Neuron (in vitro differentiated cells): Measurements from ENCODE around the gene KRT73.

Source experiments
- H2AFZ ChIP-seq: one replicate; pipeline ENCODE4 v1.6.1; 2013; ENCODE audit warnings: low read depth, mild to moderate bottlenecking, inconsistent platforms, low read length, moderate library complexity
- H3K27me3 ChIP-seq: one replicate; pipeline ENCODE4 v1.6.1; 2013; ENCODE audit warnings: low read length; ENCODE audit not compliant: insufficient read depth
- H3K36me3 ChIP-seq: one replicate; pipeline ENCODE4 v1.6.1; 2013; ENCODE audit warnings: low read length; ENCODE audit not compliant: insufficient read depth
- H3K4me1 ChIP-seq: one replicate; pipeline ENCODE4 v1.6.1; 2013; ENCODE audit warnings: low read length; ENCODE audit not compliant: insufficient read depth
- H3K4me3 ChIP-seq: 2 replicates; pipeline ENCODE4 v1.5.1; 2013; ENCODE audit warnings: mild to moderate bottlenecking, low read length, moderate library complexity
- H3K9me3 ChIP-seq: one replicate; pipeline ENCODE4 v1.6.1; 2013; ENCODE audit warnings: low read length

The KRT73 gene

DNA sequence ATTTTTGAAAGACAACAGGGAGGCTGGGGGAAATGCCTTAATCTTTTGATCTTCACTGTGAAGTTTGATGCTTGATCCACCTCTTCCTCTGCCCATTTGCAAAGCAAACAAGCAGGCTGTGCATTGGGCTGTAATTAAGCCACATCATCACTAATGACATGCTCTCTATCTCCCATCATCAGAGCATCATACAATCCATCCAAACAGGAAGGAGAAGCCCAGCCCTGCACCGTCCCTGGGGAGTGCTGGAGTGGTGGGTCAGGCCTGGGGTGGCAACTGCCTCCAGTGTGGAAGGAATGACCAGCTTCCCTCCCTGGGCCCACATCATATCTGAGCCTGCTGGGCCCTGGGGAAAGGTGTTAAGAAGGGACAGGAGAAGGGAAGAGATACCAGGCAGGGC, 37.9 kb downstream of the KRT73 start:
- Histone ChIP-seq H3K9me3 (no peaks in the 10 kb centered on the region), H2AFZ (no peak overlapping the region), H3K4me3 (no peak overlapping the region), H3K4me1 (no peaks in the 10 kb centered on the region), H3K27me3 (peaks cover 3% of the 10 kb centered on the region), H3K36me3 (no peaks in the 10 kb centered on the region)

DNA sequence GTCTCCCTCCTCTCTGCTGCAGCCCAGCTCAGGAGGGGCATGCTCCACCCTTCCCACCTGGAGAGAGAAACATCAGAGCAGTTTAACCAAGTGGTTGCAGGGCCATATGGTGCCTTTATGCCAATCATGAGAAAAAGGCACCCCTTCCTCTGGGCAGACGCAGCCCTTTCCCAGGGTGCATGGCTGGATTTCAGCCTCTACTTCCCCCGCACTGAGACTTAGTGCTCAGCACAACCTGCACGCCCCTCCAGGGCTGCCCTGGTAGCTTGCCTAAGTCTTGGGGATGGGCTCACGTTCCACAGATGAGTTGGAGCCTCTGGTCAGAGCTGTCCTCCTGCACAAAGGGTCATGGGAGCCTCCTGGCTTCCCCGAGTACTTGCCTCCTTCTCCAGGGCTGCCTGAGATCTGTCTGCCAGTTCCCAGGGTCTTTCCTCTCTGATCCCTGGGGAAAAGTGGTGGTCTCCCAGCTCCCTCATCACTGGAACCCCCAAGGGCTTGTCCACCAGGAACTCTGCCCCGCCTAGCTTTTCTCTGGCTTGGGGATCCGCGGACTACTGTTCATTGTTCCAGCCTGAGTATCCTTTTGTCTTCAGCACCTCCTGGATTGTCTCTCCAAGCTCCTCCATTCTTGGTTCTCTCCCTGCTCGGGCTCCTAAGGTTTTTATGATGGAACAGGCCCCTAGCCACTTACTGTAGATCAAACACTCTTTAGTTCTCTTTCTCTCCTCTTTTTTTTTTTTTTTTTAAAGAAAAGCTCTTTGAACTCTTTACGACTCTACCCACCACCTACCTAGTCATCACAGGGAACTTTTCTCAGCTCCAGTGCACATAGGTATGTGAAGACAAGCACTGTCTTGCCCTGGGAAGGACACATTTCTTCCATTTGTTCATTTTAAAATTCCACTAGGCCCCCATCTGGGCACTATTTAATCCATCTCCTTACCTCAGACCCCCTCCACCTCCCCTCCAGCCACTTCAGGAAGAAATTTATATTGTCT, 38.6 kb downstream of the KRT73 start:
- Histone ChIP-seq H3K27me3 (peaks cover 3% of the 10 kb centered on the region), H3K4me1 (no peaks in the 10 kb centered on the region), H3K4me3 (no peak overlapping the region), H2AFZ (no peak overlapping the region), H3K9me3 (no peaks in the 10 kb centered on the region), H3K36me3 (no peaks in the 10 kb centered on the region)

DNA sequence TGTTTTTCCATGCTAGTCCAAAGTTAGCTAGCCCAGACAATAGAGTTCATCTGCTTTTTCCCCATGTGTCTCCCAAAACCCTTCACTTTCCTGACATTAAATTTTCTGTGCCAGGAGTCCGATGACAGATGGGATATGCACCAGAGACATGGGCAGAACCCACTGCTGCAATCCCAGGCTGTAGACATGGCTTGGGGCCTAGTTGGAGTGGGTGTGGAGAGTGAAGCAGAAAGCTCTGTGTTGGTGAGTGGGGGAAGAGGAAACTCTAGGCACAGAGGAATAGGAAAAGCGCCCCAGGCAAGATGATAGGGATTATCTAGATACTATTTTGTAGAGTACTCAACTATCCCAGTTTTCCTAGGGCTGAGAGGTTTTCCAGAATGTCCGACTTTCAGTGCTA, 39.9 kb downstream of the KRT73 start:
- no peaks in the 10 kb centered on the region for H3K9me3 ChIP-seq
- no peak overlapping the region for H2AFZ ChIP-seq
- no peaks in the 10 kb centered on the region for H3K36me3 ChIP-seq
- no peak overlapping the region for H3K4me3 ChIP-seq
- peaks cover 3% of the 10 kb centered on the region for H3K27me3 ChIP-seq
- H3K4me1 ChIP-seq = no peaks in the 10 kb centered on the region

DNA sequence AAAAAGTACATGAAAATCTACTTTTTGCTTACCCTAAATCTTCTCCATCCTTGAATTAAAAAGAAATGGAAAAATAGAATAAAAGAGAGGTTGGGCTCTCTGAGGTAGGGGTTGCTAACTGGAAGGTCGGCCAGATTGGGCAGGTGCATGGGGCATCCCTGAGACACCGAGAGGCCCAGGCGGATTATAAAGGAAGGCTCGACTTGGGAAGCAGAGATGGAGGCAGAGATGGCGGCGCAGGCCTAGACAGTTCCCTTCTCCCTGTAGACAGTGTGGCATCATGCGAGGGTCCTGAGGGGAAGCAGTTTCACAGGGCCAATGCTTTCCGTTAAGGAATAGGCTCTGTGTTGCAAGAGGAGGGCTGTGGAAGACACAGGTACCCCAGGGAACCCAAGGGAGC, 41.0 kb downstream of the KRT73 start:
- no peak overlapping the region for H3K4me3 ChIP-seq
- H3K27me3 ChIP-seq = peaks cover 3% of the 10 kb centered on the region
- no peaks in the 10 kb centered on the region for H3K4me1 ChIP-seq
- H3K36me3 ChIP-seq = no peaks in the 10 kb centered on the region
- H3K9me3 ChIP-seq = no peaks in the 10 kb centered on the region
- H2AFZ ChIP-seq = no peak overlapping the region

DNA sequence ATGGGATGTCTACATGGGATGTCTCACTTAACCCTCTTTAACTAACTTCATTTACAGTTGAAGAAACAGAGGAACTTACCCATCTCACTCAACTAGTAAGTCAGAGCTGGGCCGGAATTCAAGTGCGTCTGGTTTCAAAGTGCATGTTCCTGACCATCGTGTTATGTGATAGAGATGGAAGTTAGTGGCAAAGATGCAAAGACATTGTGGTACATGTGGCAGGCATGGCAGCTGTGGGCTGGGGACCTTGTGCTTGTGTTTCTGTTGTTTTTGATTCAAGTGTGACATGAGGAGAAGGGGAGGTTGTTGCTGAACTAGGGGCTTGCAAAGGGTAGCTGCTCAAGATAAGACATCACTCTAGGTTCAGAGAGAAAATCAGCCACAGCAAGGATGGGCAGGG, 42.4 kb downstream of the KRT73 start:
- Histone ChIP-seq H3K27me3 (peaks cover 3% of the 10 kb centered on the region), H3K36me3 (no peaks in the 10 kb centered on the region), H3K4me1 (no peaks in the 10 kb centered on the region), H3K9me3 (no peaks in the 10 kb centered on the region), H3K4me3 (no peak overlapping the region), H2AFZ (no peak overlapping the region)

DNA sequence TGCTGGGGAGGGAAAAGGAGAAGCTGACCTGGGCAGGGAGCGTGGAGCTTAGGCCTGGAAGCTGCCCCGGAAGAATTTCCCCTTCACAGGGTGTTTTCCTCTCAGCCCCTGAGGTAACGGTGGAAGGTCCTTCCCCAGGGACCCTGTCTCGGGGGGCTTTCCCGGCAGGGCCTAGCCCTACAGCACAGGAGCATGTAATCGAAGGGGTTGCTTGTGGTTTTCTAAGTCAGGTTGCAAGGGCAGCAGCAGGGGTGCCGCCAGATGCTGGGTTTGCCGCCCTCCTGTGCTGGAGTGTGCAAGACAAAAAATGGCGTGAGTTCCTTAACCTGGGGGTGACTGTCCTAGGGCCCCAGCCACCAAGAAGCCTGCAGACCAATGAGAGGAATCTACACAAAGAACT, 43.1 kb downstream of the KRT73 start:
- peaks cover 3% of the 10 kb centered on the region for H3K27me3 ChIP-seq
- no peak overlapping the region for H2AFZ ChIP-seq
- no peak overlapping the region for H3K4me3 ChIP-seq
- no peaks in the 10 kb centered on the region for H3K4me1 ChIP-seq
- H3K36me3 ChIP-seq = no peaks in the 10 kb centered on the region
- no peaks in the 10 kb centered on the region for H3K9me3 ChIP-seq

DNA sequence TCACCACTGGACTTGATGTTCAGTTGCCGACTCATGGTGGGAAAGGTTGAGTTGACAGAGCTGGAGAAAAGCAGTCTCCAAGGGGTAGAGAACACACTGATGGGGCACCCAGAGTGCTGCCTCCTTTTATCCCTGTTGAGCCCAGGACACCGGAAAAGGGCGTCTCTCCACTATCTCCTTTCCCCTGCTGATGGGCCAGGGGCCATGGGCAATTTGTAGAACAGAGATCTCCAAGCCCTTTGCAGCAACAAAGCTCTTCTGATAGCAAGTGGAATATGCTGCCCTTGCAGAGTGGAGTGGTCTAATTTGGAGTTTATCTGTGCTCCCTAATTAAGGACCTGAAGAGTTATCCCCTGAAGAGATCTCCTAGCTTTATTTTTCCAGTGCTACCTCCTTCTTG, 44.6 kb downstream of the KRT73 start, which contains the start of gene KRT74:
KRT74 (minus strand) TSS at position 101 of the 400 bp plus-strand sequence; CDS start at position 35, 66 bp downstream.
- no peaks in the 10 kb centered on the region for H3K9me3 ChIP-seq
- no peaks in the 10 kb centered on the region for H3K4me1 ChIP-seq
- H2AFZ ChIP-seq = no peak within 1 kb of the TSS
- H3K4me3 ChIP-seq = no peak within 1 kb of the TSS
- peaks cover under 1% of the 10 kb centered on the region for H3K27me3 ChIP-seq
- H3K36me3 ChIP-seq = no peaks in the 10 kb centered on the region

DNA sequence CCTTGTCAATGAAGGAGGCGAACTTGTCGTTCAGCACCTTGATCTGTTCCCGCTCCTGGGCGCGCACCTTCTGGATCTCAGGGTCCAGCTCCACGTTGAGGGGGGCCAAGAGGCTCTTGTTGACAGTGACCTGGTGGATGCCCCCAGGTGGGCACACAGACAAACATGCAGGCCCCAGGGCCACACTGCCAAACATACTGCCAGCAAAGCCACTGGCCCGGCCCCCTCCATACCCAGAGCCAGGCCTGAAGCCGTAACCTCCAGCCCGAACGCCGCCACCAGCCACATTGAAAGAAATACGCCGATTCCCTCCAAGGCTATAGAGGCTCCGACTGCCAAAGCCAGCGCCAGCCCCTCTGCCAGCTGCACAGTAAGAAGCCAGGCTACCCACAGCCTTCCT, 45.1 kb downstream of the KRT73 start:
- Histone ChIP-seq H3K4me1 (no peaks in the 10 kb centered on the region), H3K27me3 (no peaks in the 10 kb centered on the region), H3K9me3 (no peaks in the 10 kb centered on the region), H3K4me3 (no peak overlapping the region), H2AFZ (no peak overlapping the region), H3K36me3 (no peaks in the 10 kb centered on the region)

DNA sequence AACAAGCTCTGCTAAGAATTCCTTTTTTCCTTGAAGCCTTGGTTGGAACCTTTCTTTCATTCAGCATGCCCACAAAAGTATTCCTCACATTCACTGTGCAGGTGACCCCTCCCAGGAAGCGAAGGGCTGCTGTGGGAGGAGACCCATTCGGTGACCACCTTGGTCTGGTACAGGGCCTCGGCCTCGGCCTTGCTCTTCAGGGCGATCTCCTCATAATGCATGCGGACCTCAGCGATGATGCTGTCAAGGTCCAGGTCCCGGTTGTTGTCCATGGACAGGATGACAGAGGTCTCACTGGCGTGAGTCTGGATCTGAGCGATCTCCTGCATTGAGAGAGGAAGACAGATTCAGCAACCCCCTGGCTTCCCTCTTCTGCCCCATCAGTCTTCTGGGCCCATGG, 47.8 kb downstream of the KRT73 start:
- Histone ChIP-seq H3K4me1 (no peaks in the 10 kb centered on the region), H3K27me3 (no peaks in the 10 kb centered on the region), H2AFZ (no peak overlapping the region), H3K9me3 (no peaks in the 10 kb centered on the region), H3K4me3 (no peak overlapping the region), H3K36me3 (no peaks in the 10 kb centered on the region)

DNA sequence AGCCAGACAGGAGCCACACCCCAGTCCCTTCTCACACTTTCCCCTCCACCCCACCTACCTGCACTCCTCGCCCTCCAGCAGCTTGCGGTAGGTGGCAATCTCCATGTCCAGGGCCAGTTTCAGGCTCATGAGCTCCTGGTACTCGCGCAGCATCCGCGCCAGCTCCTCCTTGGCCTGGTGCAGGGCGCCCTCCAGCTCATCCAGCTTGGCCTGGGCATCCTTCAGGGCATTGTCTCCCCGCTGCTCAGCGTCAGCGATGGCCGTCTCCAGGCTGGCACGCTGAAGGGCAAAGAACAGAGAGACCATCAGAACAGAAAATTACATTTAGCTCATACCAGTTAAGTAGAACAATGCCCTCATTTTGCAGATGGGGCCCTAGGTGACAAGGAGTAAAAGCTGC, 50.2 kb downstream of the KRT73 start:
- Histone ChIP-seq H3K9me3 (no peaks in the 10 kb centered on the region), H3K27me3 (no peaks in the 10 kb centered on the region), H3K36me3 (no peaks in the 10 kb centered on the region), H2AFZ (no peak overlapping the region), H3K4me1 (no peaks in the 10 kb centered on the region), H3K4me3 (no peak overlapping the region)

DNA sequence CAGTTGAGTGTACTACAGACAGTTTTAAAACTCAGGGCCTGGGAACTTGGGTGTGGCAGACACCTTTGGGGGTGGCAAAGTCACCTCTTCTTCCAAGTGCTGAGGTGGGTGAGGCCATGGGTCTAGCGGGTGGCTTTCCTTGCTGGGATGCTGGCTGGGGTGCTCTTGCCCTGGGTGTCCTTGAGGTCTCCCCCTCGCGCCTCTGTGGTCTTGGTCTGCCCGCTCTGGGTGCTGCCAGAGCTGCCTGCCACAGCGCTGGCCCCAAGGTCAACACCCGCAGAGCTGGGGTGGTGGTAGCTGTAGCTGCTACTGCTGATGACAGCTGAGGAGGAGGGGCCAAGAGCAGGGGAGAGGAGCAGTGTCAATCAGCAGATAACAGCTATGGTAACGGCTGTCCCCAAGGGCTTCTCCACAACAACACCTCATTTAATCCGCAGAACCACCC, 51.5 kb downstream of the KRT73 start:
- Histone ChIP-seq H3K4me3 (no peak overlapping the region), H3K9me3 (no peaks in the 10 kb centered on the region), H3K27me3 (no peaks in the 10 kb centered on the region), H3K36me3 (no peaks in the 10 kb centered on the region), H2AFZ (no peak overlapping the region), H3K4me1 (no peaks in the 10 kb centered on the region)

DNA sequence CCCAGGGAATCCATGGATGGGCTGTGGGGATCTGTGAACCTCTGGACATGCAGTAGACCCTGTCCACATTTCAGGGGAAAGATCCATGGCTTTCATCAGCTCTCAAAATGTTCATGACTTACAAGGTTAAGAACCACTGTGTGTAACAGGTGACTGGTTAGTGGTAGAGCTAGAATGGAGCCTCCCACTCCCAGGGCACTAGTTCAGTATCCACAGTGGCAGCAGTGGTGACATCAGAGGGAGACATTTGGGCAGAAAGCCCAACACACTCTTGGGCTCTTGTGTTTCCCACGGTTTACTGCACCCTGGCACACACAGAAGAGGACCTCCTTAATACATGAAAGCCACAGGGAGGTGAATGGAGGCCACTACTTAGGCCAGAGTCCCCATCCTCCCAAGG, 53.8 kb downstream of the KRT73 start:
- H3K4me3 ChIP-seq = no peak overlapping the region

DNA sequence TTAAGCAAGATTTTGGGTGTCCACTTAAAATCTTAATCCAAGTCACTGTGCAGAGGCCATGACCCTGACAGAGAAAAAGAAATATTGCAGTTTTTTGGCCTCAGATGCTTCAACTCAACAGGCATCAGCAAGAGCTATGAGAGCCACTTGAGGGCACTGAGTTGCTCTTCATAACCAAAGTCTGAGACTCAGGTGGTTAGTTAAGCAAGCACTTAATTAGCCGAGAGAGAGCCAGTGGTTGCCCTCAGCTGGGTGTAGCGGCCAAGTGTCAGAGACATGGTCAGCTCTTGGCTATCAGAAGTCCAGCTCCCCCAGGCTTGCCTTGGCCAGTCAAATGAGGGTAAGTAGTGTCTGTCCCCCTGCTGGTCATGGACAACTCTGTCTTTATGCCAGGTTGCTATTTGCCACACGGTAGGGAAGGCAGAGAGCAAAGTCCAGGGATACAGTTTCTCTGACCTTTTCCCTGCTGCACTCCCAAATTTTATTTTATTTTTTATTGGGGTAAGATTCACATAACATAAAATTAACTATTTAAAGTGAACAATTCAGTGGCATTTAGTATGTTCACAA, 56.4 kb downstream of the KRT73 start:
- Histone ChIP-seq H3K4me1 (no peaks in the 10 kb centered on the region), H3K4me3 (no peak overlapping the region), H3K27me3 (no peaks in the 10 kb centered on the region), H2AFZ (no peak overlapping the region), H3K36me3 (no peaks in the 10 kb centered on the region), H3K9me3 (no peaks in the 10 kb centered on the region)

More for the DNA sequence above, 53.8 kb downstream of the KRT73 start:
- no peaks in the 10 kb centered on the region for H3K36me3 ChIP-seq
- no peaks in the 10 kb centered on the region for H3K27me3 ChIP-seq
- H3K9me3 ChIP-seq = no peaks in the 10 kb centered on the region
- no peaks in the 10 kb centered on the region for H3K4me1 ChIP-seq
- H2AFZ ChIP-seq = no peak overlapping the region
